GM18867 (cell line): Measurements from ENCODE around the gene WDR93.
A peak's percentile ranks its signal among the peaks of the same experiment; 100 is the strongest.
"Not testable (repeated sequence)": the region's sequence is repeated elsewhere in the genome, so short reads cannot be mapped to it uniquely, and the experiment has no call there.

Source experiments
- ATAC-seq: cut with Tn5 transposase; IDR thresholded peaks from one replicate; pipeline ENCODE4 v1.9.1; 2021; ENCODE audit warnings: mild to moderate bottlenecking, moderate library complexity; ENCODE audit not compliant: unreplicated experiment

The WDR93 gene

DNA sequence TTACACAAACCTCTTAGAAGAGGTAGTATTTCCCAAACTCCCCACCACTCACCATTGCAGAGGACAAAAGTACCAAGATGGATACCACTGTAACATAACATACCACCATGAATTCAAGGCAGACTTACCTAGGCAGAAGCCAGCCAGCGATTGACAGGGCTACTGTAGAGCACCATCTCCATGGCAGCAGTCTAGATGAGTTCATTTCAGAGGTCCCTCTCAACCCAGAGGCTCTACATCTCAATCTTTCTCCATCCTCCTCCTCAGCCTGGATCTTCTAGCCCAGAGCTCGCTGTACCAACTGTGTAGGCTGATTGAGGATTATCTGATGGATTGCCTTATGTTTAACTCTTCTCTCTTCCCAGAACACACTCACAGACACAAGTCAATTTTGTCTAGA, 9.5 kb upstream of the WDR93 start:
- no peak for ATAC-seq

- no peak for ATAC-seq
Observed at GRCh38 chr15:89685995-89686394, 4.6 kb upstream of the WDR93 start.

DNA sequence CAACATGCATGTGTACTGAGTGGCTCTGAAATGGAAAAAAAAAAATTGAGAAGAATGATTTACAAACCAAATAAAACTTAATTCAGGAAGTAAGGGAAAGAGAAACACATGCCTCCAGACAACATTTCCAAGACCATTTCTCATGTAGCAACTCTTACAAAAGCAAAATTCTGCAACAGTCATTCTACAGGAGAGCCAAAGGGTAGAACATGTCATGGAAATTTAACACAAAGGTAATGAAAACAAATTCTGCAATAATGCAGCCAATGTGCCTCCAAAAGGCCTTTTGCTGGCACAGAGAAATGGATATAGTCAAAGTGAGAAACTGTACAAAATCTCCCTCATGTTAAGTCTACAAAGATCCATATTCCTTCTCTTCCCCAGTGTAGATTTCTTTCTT, 4.1 kb upstream of the WDR93 start:
- no peak for ATAC-seq

GRCh38 chr15:89689930-89690275, 708 bp upstream of the WDR93 start:
- ATAC-seq, result not testable (repeated sequence)

DNA sequence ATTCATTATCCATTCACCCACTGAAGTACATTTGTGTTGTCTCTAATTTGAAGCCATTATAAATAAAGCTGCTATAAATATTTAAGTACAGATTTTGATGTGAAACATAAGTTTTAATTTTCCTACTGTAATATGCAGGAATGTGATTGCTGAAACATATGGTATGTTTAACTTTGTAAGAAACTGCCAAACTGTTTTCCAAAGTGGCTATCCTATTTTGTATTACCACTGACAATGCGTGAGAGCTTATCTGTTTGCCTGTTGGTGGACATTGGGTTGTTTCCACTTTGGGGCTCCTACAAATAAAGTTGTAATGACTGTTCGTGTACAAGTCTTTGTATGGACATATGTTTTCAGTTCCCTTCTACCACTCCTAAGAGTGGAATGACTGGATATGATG, 2.5 kb downstream of the WDR93 start:
- ATAC-seq, result no peak

DNA sequence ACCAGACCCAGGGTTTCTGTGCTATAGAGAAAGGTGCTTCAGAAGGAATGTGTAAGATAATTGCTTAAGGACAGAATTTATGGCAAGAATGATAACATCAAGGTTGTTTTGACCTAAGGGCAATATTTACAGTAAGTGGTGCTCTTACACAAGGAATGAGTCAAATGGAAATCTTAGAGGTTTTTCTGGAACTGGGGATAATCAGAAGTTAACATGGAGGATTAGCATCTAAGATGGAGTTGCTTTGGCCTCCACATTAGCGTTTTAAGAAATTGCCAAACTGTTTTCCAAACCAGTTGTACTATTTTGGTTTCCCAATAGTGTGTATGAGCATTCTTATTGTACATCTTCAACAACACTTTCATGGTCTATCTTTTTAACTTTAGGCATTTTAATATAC, 3.1 kb downstream of the WDR93 start:
- no peak for ATAC-seq

- no peak for ATAC-seq
Observed at GRCh38 chr15:89695198-89695597, 4.6 kb downstream of the WDR93 start.

GRCh38 chr15:89704411-89704810, 13.8 kb downstream of the WDR93 start:
- no peak for ATAC-seq

GRCh38 chr15:89707577-89707976, 17.0 kb downstream of the WDR93 start:
- ATAC-seq, result no peak

DNA sequence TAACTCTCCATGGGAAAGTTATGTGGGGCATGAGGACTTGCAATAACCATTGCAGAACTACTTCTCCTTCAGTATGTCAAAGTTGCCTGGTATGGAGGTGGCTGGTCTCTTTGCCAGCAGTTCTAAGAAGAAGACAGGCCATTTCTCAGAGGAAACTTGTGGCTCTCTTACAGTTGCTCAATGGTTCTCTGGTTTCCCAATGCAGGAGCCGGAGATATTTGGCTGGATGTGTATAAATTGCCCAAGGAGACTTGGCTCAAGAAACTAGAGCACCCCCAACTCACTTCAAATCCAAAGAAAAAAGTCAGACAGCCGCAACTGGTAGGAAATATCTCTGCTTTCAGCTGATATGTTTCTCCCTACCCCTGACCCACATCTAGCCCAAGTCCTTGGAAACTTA, 24.2 kb downstream of the WDR93 start:
- ATAC-seq, result no peak

GRCh38 chr15:89723031-89723430, 32.4 kb downstream of the WDR93 start:
- no peak for ATAC-seq

DNA sequence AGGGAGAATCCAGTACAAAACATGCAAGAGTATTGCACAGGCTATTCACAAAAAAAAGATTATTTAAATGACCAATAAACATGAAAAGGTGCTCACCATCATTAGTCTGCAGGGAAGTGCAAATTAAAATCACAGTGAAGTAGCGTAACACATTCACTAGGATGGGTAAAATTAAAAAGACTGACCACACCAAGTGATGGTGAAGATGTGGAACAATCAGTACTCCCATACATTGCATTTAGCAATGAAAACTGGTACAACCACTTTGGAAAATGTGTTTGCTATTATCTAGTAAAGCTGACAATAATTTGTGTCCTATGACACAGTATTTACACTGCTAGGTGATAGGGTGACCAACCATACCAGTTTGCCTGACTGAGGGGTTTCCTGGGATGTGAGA, 34.0 kb downstream of the WDR93 start:
- ATAC-seq, result no peak

DNA sequence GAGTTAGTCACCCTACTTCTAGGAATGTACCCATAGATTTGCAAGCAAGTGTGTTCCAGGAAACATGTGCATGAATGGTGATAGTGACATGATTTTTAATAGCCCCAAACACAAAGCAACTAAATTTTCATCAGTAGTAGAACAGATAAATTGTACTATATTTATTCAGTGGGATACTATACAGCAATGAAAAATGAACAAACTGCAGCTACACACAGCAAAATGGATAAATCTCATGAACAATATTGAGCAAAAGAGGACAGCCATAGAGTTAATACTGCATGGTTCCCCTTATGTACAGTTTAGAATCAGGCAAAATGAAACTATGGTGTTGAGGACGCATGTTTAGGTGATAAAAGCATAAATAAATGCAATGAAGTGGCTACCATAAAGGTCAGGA, 34.5 kb downstream of the WDR93 start:
- no peak for ATAC-seq

DNA sequence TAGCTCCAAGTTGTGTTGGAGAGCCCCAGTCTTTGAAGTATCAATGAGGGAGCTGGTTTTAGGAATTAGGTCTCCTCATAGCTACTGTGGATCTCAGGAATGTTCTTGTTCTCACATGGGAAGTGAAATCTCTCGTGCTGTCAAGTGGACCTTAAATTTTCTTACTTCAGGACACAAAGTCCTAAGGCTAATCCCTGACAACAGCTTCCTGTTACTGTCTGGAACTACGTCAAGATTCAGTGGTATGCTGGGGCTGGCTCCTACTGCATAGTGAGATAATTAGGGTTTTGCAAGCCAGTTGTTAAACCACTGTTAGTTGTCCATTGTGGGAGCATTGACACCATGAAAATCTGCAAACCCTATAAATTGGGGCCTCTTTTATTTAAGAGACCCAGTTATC, 37.6 kb downstream of the WDR93 start:
- ATAC-seq, result no peak

- ATAC-seq, result no peak
Observed at GRCh38 chr15:89731275-89731674, 40.7 kb downstream of the WDR93 start.

GRCh38 chr15:89732451-89733172, 42.0 kb downstream of the WDR93 start:
- no peak for ATAC-seq

DNA sequence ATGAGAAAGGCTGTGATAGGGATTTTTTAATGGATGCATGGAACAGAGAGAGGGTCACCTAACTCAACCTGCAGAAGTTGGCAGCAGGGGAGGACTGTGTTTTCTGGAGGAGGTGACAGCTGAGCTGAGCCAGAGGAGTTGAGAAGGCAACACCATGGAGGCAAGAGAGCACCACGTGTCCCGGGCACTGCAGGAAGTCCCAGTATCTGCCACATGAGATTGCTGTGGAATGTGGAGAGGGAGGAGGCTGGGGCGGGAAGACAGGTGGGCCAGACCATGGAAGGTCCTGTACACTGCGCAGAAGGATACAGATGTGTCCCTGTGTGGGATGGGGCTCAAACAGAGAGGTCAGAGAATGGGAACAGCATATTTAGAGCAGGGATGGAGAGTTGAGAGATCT, 45.2 kb downstream of the WDR93 start:
- ATAC-seq, result no peak

GRCh38 chr15:89740137-89740536, 49.5 kb downstream of the WDR93 start:
- ATAC-seq, result peak; percentile 70

DNA sequence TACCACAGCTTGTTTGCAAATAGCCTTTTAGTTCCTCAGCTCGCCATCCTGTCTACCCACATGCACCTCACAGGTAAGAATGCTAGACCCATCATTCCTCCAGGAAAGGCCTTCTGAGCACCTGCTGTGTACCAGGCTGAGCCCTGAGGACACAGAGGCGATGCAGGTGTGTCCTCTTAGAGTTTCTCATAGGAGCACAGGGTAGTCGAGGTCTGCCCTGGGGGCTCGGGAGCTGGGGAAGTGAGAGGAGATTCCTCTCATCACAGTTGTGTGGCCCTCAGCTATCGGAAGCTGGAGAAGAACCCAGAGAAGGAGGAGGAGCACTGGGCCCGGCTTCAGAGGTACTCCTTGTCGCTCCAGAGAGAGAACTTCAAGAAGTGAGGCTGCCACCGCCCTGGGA, 52.4 kb downstream of the WDR93 start:
- ATAC-seq, result no peak

- ATAC-seq, result no peak
Observed at GRCh38 chr15:89743594-89743993, 53.0 kb downstream of the WDR93 start.

DNA sequence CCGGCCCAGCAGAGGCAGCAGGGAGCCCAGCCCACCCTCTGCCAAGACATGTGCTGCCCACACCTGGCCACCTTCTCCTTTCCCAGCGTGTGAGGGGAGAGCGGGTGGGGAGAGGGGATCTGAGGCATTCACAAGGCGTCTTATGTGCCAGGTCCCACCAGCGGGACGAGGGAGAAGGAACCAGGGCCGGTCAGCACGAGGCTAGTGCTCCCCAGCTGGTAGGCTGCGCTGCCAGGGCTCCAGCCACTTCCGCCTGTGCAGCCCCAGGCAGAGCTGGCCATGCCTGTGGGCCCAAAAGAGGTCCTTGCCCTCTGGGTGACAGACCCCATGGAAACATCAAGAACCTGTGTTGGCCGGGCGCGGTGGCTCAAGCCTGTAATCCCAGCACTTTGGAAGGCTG, 54.5 kb downstream of the WDR93 start:
- no peak for ATAC-seq

GRCh38 chr15:89745768-89746167, 55.2 kb downstream of the WDR93 start:
- ATAC-seq, result no peak

- no peak for ATAC-seq
Observed at GRCh38 chr15:89746386-89746780, 55.8 kb downstream of the WDR93 start.
